Measurements from ENCODE around the gene MAP4K3. TPM values are rescaled to one million over a fixed set of nuclear protein-coding genes. Genes with fewer than 3 reads are reported as not detected.

Gene MAP4K3
- total and polyA plus RNA-seq, 10 of the 15 experiments (the other 5 are each of a cell fraction or from before 2014, with no cell fraction given) = 0.04 to 0.95 (median 0.21) TPM; not detected in 1

- Histone ChIP-seq H2AFZ (ENCODE audit: control insufficient read depth, low read depth, low read length) (no peak overlapping the region), H3K4me1 (ENCODE audit: control insufficient read depth, insufficient read depth, low read length) (no peaks in the 10 kb centered on the region), H4K20me1 (ENCODE audit: control insufficient read depth, insufficient read depth) (no peaks in the 10 kb centered on the region), H3K9me3 (replicated peaks; ENCODE audit: control insufficient read depth, insufficient read depth, low read length) (no peaks in the 10 kb centered on the region), H3K36me3 (ENCODE audit: control insufficient read depth in 2 of 2, insufficient read depth in 2 of 2, low read length in 1 of 2) (no peaks in the 10 kb centered on the region), H3K79me2 (ENCODE audit: control insufficient read depth, insufficient read depth, low read length) (no peaks in the 10 kb centered on the region), H3K4me2 (ENCODE audit: control insufficient read depth, insufficient read depth) (no peak overlapping the region), H3K27me3 (replicated peaks in 1 of 2; ENCODE audit: control insufficient read depth in 2 of 2, insufficient read depth in 2 of 2, low read length in 1 of 2) (no peaks in the 10 kb centered on the region), H3K27ac (ENCODE audit: control insufficient read depth, insufficient read depth) (no peak overlapping the region), H3K4me3 (no peak overlapping the region), H3K9ac (ENCODE audit: control insufficient read depth, insufficient read depth, low read length) (no peak overlapping the region)
- ATAC-seq (no peak), FAIRE-seq (no peak), DNase-seq (ENCODE audit: low read depth, low spot score) (no peak)
- ChIA-PET CTCF (interaction anchor here (1.5 kb wide), 1 partner anchor 11 kb away, joined by 3 read pairs; no protein-coding TSS in a partner anchor), SMC1A (ENCODE audit: uncharacterized antibody, unreplicated experiment) (no interaction called here), POLR2A (no interaction called here), RAD21 (ENCODE audit: unreplicated experiment) (no interaction called here)
- intact Hi-C loops (cut with micrococcal nuclease; ENCODE audit: unreplicated experiment) = no loop called here
- TF ChIP-seq HDAC2 (IDR thresholded peaks at IDR 0.05) = no peak
- in situ Hi-C loops (cut with MboI) = no loop called here
- no TSS peak for BruUV-seq (replicated peaks)
Observed at GRCh38 chr2:39289609-39290008, 147.5 kb downstream of the MAP4K3 start.

- no peak overlapping the region for H3K27ac ChIP-seq (ENCODE audit: control insufficient read depth, insufficient read depth)
- CTCF ChIA-PET = no interaction called here
- POLR2A ChIA-PET = no interaction called here
- SMC1A ChIA-PET (ENCODE audit: uncharacterized antibody, unreplicated experiment) = interaction anchor here (1.1 to 1.4 kb wide), 2 partner anchors 11 to 17 kb away, joined by 3 to 4 read pairs; no protein-coding TSS in a partner anchor
- H3K36me3 ChIP-seq (ENCODE audit: control insufficient read depth in 2 of 2, insufficient read depth in 2 of 2, low read length in 1 of 2) = no peaks in the 10 kb centered on the region
- no peak overlapping the region for H2AFZ ChIP-seq (ENCODE audit: control insufficient read depth, low read depth, low read length)
- FAIRE-seq (no peak), ATAC-seq (no peak), DNase-seq (ENCODE audit: low read depth, low spot score) (no peak)
- H3K9me3 ChIP-seq (replicated peaks; ENCODE audit: control insufficient read depth, insufficient read depth, low read length) = no peaks in the 10 kb centered on the region
- H4K20me1 ChIP-seq (ENCODE audit: control insufficient read depth, insufficient read depth) = no peaks in the 10 kb centered on the region
- no peaks in the 10 kb centered on the region for H3K4me1 ChIP-seq (ENCODE audit: control insufficient read depth, insufficient read depth, low read length)
- H3K9ac ChIP-seq (ENCODE audit: control insufficient read depth, insufficient read depth, low read length) = no peak overlapping the region
- no peak overlapping the region for H3K4me2 ChIP-seq (ENCODE audit: control insufficient read depth, insufficient read depth)
- TF ChIP-seq SIX5 (IDR thresholded peaks at IDR 0.05; ENCODE audit: low read depth, low read length, severe bottlenecking) (no peak), CBX3 (IDR thresholded peaks at IDR 0.05; ENCODE audit: borderline replicate concordance, low read depth) (no peak), NBN (IDR thresholded peaks at IDR 0.05) (no peak), ELK1 (IDR thresholded peaks at IDR 0.05; ENCODE audit: low read depth, low read length) (no peak), TCF12 (IDR thresholded peaks at IDR 0.05; ENCODE audit: low read depth, low read length) (no peak)
- no TSS peak for BruUV-seq (replicated peaks)
- in situ Hi-C loops (cut with MboI) (no loop called here), intact Hi-C loops (cut with micrococcal nuclease; ENCODE audit: unreplicated experiment) (no loop called here)
- no peaks in the 10 kb centered on the region for H3K27me3 ChIP-seq (replicated peaks in 1 of 2; ENCODE audit: control insufficient read depth in 2 of 2, insufficient read depth in 2 of 2, low read length in 1 of 2)
- RAD21 ChIA-PET (ENCODE audit: unreplicated experiment) = no interaction called here
- H3K79me2 ChIP-seq (ENCODE audit: control insufficient read depth, insufficient read depth, low read length) = no peaks in the 10 kb centered on the region
- no peak overlapping the region for H3K4me3 ChIP-seq
- 48% methylated on average over 1 of the region's 1 CpG for WGBS (ENCODE audit: insufficient coverage, insufficient replicate concordance, low lambda C conversion rate, missing lambda C conversion rate)
Observed at GRCh38 chr2:39283561-39283960, 153.5 kb downstream of the MAP4K3 start.
